ENCODE results near the gene DLEC1.
"Not testable (repeated sequence)": the region's sequence is repeated elsewhere in the genome, so short reads cannot be mapped to it uniquely, and the experiment has no call there.

Gene DLEC1

DNA sequence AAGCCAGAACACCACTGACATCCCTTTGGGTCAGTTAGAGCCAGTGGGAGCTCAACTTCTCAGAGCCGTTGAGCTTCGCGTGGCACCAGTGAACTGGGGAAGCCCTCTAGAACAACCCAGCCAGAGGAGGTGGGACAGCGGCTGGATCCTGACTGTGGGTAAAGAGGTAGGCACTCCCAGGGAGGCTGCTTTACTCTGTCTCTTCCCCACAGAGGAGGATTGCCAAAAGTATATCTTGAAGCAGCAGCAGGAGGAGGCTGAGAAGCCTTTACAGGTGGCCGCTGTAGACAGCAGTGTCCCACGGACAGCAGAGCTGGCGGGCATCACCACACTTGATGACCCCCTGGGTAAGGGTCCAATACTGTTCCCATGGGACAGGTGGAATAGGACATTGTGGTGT, 100.6 kb downstream of the DLEC1 start:
- no peak for DNase-seq

DNA sequence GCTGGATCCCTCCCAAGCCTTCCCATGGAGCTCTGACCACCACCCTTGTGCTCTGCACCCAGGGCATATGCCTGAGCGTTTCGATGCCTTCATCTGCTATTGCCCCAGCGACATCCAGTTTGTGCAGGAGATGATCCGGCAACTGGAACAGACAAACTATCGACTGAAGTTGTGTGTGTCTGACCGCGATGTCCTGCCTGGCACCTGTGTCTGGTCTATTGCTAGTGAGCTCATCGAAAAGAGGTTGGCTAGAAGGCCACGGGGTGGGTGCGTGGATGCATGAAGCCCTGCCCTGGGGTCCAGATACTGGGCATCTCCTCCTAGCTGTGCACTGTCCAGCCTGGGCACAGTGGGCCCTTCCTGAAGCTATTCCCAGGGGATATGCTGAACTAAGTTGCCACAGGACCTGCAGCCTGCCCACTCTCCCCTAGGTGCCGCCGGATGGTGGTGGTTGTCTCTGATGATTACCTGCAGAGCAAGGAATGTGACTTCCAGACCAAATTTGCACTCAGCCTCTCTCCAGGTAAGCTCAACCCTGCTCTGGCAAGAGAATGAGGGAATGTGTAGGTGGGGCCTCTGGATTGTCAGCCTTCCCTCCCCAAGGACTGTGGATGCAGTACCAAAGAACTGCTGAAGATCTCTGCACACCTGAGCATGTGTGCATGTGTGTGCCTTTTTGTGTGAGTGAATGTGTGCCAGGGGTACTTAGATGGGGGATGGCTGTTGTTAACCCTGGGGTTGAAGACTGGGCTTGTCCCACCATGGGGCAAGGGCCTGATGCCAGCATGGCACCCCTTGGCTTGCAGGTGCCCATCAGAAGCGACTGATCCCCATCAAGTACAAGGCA, 101.5 kb downstream of the DLEC1 start:
- no peak for DNase-seq

DNA sequence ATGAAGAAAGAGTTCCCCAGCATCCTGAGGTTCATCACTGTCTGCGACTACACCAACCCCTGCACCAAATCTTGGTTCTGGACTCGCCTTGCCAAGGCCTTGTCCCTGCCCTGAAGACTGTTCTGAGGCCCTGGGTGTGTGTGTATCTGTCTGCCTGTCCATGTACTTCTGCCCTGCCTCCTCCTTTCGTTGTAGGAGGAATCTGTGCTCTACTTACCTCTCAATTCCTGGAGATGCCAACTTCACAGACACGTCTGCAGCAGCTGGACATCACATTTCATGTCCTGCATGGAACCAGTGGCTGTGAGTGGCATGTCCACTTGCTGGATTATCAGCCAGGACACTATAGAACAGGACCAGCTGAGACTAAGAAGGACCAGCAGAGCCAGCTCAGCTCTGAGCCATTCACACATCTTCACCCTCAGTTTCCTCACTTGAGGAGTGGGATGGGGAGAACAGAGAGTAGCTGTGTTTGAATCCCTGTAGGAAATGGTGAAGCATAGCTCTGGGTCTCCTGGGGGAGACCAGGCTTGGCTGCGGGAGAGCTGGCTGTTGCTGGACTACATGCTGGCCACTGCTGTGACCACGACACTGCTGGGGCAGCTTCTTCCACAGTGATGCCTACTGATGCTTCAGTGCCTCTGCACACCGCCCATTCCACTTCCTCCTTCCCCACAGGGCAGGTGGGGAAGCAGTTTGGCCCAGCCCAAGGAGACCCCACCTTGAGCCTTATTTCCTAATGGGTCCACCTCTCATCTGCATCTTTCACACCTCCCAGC, 102.4 kb downstream of the DLEC1 start:
- no peak for DNase-seq

DNA sequence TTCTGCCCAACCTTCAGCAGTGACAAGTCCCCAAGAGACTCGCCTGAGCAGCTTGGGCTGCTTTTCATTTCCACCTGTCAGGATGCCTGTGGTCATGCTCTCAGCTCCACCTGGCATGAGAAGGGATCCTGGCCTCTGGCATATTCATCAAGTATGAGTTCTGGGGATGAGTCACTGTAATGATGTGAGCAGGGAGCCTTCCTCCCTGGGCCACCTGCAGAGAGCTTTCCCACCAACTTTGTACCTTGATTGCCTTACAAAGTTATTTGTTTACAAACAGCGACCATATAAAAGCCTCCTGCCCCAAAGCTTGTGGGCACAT, 102.9 kb downstream of the DLEC1 start:
- DNase-seq = no peak

DNA sequence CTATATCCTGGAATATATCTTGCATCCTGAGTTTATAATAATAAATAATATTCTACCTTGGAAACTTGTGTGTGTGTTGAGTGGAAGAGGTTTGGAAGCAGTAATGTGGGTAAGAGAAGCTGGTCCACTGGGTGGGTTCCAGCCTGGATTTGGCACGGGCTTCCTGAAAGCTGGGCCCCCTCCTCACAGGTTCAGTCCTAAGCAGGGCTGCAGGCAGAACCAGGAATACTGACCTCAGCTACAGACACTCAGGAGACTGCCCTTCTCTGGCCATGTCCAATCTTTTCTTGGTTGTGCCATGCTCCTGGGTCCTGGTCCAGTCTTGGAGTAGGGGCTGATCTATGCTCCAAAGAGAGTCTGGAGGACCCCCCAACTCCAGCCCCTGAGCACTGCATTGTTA, 104.0 kb downstream of the DLEC1 start:
- DNase-seq = no peak

DNA sequence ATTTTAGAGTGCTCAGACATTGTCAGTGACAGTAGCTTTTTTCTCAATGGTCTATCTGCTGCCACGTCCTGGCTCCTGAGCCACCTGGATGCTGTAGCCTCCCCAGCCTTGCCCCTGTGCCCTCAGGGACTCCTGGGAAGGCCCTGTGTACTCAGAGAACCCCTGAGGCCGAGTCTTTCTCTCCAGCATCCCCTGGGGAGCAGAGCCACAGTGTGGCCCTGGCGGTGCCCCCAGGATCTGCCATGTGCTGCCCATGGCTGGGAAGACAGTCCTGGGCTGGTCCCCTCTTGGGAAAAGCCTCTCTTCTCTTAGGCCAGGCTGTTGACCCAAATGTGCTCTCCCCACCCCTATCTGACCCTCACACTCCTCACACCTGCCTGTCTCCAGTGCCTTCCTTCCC, 104.5 kb downstream of the DLEC1 start:
- no peak for DNase-seq

DNA sequence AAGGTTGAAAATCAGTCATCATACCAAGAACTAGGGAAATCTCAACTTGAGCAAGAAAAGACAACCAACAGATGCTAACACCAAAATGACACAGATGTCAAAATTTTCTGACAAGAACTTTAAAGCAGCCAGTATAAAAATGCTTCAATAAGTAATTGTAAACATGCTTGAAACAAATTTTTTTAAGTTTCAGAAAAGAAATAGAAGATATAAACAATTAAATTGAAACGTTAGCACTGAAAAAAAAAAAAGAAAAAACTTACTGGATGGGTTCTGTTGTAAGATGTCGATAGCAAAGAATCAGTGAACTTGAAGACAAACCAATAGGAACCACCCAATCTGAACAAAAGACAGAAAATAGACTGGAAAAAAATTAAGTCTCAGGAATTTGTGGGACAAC, 107.5 kb downstream of the DLEC1 start:
- no peak for DNase-seq

DNA sequence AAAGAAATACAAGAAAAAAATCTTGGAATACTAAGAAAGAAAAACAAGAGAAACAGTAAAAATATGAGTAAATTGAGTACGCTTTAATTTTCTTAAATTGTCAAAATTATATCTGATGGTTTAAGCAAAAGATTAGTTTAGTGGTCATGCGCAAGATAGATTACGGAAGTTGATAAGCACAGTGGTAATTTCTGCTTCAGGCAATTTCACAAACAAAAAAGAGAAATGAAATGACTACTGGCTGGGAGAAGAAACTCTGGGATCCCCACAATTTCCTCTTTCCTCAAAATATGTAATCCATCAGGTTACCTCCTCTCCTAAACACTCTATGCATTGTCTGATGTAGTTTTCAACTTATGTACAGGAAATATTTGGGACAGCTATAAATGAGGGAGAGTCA, 108.4 kb downstream of the DLEC1 start:
- DNase-seq = peak; percentile 90

DNA sequence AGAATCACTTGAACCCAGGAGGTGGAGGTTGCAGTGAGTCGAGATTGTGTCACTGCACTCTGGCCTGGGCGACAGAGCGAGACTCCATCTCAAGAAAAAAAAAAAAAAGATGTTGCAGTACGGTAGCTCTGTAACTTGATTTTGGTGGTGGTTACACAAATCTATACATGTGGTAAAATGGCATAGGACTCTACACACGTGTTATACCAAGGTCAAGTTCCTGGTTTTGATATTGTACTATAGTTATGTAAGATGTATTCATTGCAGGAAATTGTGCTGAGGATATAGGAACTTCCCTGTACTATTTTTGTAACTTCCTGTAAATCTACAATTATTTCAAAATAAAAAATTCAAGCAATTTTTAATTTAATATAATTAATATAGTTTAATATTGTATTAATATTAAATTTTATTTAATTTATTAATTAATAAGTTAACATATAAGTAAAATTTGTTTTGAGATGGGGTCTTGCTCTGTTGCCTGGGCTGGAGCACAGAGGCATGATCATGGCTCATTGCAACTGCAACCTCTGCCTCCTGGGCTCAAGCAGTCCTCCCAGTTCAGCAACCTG, 109.4 kb downstream of the DLEC1 start:
- DNase-seq = peak; percentile 93

DNA sequence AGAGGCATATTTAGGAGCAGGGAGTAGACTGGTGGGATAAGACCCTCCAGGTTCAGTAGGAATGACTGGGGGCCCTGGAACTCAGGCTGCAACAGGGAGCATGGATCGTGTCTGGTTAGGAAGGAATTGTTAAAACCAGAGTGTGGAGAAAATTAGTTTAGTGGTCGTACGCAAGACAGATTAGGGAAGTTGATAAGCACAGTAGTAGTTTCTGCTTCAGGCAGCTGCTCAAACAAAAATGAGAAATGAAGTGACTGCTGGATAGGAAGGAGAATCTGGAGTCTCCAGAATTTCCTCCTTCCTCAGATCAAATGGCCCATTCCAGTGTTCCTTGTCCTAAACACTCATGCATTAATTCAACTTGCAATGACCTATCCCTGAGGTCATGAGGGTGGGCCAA, 110.7 kb downstream of the DLEC1 start:
- DNase-seq = peak; percentile 78

DNA sequence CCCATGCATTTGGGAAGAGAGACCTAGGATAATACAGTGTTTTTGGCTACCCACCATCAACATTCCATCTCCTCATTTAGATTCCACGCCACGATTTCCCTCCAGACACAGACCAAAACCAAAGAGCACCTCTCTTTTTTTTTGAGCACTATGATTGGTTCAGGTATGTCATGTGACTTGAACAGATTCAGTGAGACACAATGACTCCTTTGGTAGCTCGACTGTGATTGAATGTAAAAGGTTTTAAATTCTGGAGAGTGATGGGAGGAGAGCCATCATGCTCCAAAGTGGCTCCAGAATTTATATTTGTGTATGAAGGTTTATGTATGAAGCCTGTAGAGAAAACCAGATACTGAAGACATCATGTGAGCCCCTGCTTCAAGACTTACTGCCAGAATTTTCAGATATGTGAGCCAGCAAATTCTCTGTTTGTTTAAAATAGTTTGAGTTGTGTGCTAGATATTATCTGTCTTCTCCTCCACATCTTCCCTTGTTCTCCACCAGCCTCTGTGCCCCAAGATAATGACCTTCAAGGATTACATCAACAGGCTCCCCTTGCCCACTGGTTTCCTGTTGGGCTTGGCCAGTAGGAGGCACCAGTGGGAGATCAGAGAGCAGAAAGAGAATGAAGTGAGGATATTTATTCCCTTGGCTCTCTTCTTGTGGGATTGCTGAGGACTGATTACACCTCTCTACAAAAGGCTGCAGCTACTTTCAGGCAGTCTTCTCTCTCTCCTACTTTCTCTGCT, 111.9 kb downstream of the DLEC1 start:
- no peak for DNase-seq

DNA sequence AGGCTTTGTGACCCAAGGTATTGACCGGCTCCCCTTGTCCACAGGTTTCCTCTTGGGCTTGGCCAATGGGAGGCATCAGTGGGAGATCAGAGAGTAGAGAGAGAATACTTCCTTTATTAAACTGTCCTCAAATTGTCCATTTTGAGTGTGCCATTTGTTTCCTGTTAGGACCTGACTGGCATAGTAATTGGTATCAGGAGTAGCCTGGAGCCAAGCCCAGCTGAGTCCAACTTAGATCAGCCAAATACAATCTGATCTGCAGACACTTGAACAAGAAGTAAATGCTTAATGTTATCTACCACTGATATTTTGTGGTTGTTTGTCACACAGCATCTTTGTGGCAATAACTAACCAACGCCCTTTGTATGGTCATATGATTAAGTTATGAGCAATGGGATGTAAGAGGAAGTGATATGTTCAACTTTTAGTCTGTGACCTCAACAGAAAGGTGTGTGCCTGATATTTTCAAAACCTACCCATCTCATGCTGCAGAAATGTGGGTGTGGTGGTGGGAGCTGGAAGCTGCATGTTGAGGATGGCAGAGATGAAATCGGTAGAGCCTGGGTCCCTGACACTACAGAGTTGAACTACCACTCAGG, 112.8 kb downstream of the DLEC1 start:
- DNase-seq = peak; percentile 89

DNA sequence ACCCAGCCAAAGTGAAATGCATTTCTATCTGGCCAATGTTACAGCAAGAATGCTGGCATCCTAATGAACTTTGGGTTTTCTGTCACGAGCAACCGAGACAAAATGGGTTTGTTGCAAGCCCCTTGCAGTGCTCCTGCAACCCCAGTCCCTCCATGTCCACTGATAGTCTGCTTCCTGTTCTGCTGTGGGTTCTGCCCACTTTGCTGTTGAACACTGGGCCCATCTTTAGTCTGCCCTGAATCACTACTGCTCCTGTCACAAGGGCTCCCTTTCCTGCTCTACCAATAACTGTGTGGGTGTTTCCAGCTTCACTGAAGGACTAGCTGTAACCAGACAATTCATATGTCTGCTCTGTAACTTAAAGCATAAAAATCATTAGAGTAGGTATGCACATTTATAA, 113.6 kb downstream of the DLEC1 start:
- peak; percentile 82 for DNase-seq

DNA sequence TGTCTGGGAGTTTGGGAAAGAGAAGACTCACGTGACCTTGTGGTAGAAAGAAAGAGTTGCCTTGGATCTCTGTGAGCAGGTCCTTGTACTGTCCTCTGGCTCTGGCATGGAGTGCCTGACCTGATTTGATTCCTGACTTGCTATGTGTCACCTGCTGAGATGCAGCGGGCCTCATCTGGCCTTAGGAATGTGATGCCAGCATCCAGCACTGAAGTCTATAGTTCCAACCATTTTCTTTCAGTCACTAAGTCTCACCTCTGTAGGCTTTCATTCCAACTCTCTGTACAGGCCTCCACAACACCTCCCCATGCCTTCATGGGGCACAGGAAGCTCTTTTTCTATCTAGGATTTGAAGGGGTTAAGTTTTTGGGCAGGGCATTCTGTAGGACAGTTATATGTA, 114.2 kb downstream of the DLEC1 start:
- no peak for DNase-seq

DNA sequence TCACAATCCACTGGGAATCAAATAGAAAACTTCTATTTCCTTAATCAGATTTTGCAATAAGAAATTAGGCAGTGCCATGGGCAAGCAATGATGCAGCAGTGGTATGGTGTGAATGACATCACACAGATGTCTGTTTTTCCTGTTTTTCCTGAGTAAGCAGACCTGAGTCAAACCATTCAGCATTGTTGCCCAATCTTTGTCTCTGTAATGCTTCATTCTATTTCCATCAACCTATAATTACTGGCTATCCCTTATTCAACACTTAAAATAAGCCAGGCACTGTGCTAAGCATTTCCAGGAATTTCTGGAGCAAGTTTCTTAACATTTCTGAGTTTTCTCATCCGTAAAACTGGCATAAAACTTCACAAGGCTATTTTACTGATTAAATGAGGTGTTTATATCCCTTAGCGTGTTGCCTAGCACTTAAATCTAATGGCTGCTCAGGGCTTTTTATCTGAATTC, 115.1 kb downstream of the DLEC1 start:
- DNase-seq = peak; percentile 96

DNA sequence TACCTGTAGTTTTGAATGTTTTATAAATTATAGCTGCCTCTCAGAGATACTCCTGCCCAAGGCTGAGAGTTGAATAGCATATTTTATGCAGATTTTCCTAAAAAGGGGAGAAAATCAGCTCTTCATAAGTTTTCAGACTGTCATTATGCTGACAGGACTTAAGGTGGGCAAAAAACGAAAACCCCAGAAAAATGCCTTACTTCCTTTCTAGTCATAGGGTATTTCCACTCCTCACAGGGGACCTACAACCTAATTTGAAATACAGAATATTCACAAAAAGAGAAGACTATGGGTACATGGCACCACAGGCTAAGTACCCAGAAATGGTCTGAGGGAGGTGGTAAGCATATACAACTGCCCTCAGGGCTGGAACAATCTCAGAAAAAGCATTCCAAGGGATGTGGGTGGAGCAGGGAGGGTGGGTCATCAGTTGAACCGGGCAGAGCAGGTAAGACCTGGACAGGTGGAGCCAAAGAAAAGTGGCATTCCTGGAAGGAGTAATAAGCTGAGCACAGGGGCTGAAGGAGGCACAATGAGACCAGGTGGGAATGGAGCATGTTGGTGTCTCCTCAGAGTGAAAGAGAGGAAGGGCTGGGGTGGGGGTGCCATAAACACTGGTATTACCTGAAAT, 115.7 kb downstream of the DLEC1 start:
- no peak for DNase-seq

DNA sequence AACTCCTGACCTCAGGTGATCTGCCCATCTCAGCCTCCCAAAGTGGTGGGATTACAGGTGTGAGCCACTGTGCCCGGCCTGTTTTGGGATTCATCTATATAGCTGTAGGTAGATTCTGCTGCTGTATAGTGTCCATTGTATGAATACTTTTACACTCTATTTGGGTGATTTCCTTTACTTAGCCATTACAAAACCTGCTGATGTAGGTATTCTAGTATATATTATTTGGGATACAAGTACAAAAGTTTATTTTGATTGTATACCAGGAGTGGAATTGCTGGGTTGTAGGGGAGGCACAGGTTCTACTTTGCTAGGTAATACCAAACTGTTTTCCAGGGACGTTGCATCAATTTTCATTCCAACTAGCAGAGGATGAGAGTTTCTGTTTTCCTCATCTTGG, 116.8 kb downstream of the DLEC1 start:
- DNase-seq = no peak

DNA sequence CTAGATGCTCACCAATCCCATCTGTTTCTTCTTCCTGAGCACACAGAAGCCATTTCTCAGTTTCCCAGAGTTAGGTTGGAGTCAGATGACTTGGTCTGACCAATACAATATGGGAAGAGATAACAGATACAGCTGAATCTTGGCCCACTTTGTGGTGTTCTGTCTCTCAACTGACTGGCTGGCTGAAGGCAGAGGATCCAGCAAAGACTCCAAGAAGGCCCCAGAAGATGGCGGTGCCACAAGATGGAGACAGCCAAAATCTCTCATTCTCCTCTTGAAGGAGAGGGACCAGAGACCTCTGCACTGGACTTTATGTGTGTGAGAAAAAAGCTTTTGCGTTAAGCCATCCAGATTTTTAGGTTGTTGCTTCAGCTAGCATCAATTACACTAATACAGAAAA, 118.1 kb downstream of the DLEC1 start:
- DNase-seq = no peak

DNA sequence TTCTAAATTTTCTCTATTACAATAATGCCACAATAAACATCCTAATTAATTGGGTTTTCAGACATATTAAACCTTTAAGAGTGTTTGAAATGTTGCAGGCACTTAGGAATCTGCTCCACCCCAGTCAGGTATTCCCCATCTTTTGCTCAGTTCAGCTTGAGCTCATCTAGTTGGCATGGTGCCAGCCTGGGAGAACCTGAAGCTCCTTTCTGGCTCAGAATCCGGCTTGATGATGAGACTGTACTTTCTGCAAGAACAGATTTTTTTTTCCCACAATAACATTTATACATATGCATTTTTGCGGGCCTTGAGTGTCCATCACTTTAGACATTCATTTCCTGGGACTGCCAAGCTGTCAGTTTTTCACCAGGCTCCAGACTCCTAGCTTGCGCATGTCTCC, 118.6 kb downstream of the DLEC1 start:
- no peak for DNase-seq

DNA sequence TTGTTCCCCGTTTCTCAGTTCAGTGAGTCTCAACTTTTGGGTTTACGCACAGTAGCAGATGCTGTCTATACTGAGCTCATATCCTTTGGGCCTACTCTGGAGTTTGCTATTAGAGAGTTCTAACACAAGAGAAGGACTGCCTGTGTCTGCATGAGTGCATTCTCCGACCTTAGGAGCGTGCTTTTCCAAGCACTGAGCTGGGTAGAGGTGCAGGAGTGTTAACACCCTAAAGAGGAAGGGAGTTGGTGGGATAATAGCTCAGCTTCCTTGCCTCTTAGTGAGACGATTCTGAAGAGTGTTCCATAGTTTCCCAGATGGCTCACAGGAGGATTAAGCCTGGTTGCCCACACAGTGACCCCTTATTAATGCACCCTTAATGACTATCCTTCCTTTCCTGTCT, 119.5 kb downstream of the DLEC1 start:
- DNase-seq = no peak

DNA sequence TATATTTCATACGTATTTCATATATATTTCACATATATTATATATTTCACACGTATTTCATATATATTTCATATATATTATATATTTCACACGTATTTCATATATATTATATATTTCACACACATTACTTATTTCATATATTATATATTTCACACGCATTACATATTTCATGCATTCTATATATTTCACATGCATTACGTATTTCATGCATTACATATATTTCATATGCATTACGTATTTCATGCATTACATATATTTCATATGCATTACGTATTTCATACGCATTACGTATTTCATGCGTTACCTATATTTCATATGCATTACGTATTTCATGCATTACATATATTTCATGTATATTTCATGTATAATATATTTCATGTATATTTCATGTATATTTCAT, 121.7 kb downstream of the DLEC1 start:
- not testable (repeated sequence) for DNase-seq

DNA sequence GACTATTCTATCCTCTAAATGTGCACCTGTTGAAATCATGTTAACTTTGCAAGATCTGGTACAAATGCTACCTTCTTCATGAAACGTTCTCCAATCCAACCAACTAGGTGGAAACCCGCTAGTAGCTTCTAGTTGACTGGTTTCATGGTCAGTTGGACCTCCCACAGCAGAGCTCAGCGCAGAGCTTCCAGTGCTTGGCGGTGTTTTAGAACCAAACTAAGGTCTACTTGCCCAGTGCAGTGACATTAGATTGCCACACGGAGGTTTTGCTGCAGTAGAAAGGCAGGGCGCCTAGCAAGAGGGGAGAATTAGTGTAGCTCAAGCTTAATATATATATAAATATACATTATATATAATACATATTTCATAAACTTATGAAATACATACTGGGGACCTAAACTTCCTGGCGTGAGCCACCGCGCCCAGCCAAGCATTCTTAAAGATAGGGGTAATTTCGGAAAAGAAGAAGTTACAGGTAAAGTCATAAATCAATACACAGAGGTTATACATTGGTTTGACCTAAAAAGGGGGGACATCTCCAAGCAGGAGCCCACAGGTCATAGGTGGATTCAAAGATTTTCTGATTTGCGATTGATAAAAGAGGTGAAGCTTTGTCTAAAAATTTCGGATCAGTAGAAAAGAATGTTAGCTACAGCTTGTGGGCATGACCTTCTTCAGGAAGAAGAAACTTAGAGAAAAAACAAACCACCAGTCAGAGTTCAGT, 124.3 kb downstream of the DLEC1 start:
- DNase-seq = no peak
